Glutamatergic neuron (in vitro differentiated cells): ENCODE results near the gene NRXN3. TPM values are rescaled to one million over a fixed set of nuclear protein-coding genes. Genes with fewer than 3 reads are reported as not detected.

Experiments used
- DNase-seq: peaks from one replicate; pipeline ENCODE4 v3.0.0; 2022
- H3K27ac Mint-ChIP-seq: one replicate; pipeline ENCODE4 v1.8.0; 2020; ENCODE audit warnings: mild to moderate bottlenecking, mixed read lengths, inconsistent platforms; ENCODE audit not compliant: unreplicated experiment
- H3K27me3 Mint-ChIP-seq: one replicate; pipeline ENCODE4 v1.8.0; 2020; ENCODE audit warnings: mild to moderate bottlenecking, moderate library complexity, mixed read lengths, inconsistent platforms; ENCODE audit not compliant: unreplicated experiment
- H3K36me3 Mint-ChIP-seq: one replicate; pipeline ENCODE4 v1.8.0; 2020; ENCODE audit warnings: mild to moderate bottlenecking, mixed read lengths, inconsistent platforms; ENCODE audit not compliant: unreplicated experiment
- H3K4me1 Mint-ChIP-seq: one replicate; pipeline ENCODE4 v1.8.0; 2020; ENCODE audit warnings: mild to moderate bottlenecking, low read depth, mixed read lengths, inconsistent platforms; ENCODE audit not compliant: unreplicated experiment
- H3K4me3 Mint-ChIP-seq: one replicate; pipeline ENCODE4 v1.8.0; 2020; ENCODE audit warnings: mild to moderate bottlenecking, mixed read lengths, inconsistent platforms; ENCODE audit not compliant: unreplicated experiment
- H3K9me3 Mint-ChIP-seq: one replicate; pipeline ENCODE4 v1.8.0; 2020; ENCODE audit warnings: mild to moderate bottlenecking, moderate library complexity, mixed read lengths, inconsistent platforms; ENCODE audit not compliant: unreplicated experiment
- total RNA-seq: library from RNA; stranded (reverse); fragmentation: NEBNext Ultra II Directional; extraction: Animal tissue kit (Norgen Biotek cat#: 25700); gene quantifications from one replicate; pipeline ENCODE4 v1.2.1, GENCODE V29; 2021; ENCODE audit not compliant: unreplicated experiment
- TF ChIP-seq, protein P1 (sequence below): fragments of 200-600 bp; sonication (generic); IDR thresholded peaks from one replicate; pipeline ENCODE4 v1.5.0; 2021; ENCODE audit not compliant: partially characterized antibody, unreplicated experiment

NRXN3 gene
- total RNA-seq, 1 donor from 2014 or later: 1.2 TPM

DNA sequence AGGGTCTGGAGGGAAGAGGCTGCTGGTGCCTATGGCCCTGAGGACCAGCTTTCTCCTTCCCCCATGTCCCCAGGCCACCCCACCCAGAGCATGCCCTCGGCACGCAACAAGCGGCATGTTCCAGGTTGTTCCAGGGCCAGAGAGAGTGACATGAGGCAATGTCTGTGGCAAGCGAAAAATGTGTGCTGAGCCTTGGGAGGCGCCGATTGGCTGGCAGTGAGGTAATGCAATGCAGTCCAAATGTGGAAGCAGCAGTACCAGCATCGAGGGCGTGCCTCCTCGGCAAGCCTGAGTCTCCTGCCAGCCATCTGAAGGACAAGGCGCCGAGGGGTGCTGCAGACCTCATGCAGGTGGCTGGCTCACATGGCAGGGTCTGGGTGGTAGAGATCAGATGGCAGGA lies 423.8 kb downstream of the NRXN3 start:
- Mint-ChIP-seq H3K36me3 (no peaks in the 10 kb centered on the region), H3K4me3 (no peak overlapping the region)
- TF ChIP-seq, protein P1, sequence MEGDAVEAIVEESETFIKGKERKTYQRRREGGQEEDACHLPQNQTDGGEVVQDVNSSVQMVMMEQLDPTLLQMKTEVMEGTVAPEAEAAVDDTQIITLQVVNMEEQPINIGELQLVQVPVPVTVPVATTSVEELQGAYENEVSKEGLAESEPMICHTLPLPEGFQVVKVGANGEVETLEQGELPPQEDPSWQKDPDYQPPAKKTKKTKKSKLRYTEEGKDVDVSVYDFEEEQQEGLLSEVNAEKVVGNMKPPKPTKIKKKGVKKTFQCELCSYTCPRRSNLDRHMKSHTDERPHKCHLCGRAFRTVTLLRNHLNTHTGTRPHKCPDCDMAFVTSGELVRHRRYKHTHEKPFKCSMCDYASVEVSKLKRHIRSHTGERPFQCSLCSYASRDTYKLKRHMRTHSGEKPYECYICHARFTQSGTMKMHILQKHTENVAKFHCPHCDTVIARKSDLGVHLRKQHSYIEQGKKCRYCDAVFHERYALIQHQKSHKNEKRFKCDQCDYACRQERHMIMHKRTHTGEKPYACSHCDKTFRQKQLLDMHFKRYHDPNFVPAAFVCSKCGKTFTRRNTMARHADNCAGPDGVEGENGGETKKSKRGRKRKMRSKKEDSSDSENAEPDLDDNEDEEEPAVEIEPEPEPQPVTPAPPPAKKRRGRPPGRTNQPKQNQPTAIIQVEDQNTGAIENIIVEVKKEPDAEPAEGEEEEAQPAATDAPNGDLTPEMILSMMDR: no peak

DNA sequence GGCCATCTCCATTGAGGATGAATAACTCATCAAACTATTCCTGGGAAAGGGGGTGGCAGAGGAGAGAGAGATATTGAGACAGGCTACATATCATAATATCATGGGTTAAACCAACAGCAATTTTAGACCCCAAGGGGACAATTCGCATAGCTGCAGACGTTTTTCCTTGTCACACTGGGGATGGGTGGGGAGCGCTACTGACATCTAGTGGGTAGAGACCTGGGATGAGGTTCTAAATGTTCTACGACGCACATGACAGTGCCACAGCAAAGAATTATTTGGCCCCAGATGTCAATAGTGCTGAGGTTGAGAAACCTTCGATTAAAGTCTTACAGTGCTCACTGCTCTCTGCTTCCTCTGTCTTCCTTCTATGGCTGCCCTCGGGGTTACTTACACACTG lies 425.6 kb downstream of the NRXN3 start:
- no peaks in the 10 kb centered on the region for H3K36me3 Mint-ChIP-seq
- H3K4me1 Mint-ChIP-seq: no peaks in the 10 kb centered on the region

More for the DNA sequence above, 423.8 kb downstream of the NRXN3 start:
- no peak for DNase-seq
- Mint-ChIP-seq H3K27ac (no peak overlapping the region), H3K4me1 (no peaks in the 10 kb centered on the region), H3K9me3 (peaks cover 3% of the 10 kb centered on the region), H3K27me3 (no peaks in the 10 kb centered on the region)

DNA sequence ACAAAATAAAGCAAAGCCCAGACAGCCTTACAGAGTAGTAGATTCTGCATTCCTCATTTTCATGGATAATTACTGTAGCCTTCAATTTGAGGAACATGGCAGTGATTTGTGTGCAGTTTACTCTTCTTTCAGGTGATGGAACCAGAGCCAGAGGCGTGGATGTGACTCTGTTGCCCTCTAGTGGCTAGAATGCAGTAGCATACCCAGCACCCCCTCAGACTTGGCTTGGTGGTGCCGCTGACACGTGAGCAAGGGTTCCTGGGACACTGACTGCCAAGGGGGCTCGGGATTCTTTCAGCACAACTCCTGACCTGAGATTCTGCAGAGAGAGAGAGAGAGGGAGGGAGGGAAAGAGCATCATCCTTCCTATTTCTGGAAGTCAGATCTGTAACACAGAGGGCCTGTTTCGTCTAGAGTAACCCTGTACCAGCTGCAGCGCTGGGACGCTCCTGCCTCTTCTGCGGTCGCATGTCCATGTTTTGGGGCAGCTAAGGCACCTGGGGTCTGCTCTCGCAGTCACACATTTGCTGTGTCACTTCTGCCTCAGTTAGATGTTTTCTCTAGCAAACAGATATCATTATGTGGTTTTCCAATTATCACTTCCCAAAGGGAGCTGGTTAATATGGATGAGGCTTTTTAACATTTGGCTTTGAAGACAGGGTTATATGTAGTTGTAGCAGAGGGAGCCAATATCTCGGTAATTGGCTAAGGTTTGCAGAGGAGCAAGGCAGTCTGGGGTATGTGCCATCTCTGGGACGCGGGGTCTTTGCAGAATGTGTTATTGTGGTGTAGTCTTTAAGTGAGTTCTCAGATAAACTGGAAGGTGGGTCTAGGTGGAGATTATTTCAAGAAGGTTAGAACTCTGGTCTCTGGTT lies 428.1 kb downstream of the NRXN3 start:
- no peaks in the 10 kb centered on the region for H3K36me3 Mint-ChIP-seq
- H3K27me3 Mint-ChIP-seq: peaks cover 2% of the 10 kb centered on the region
- TF ChIP-seq, protein P1: peak; percentile 93
- H3K27ac Mint-ChIP-seq: no peak overlapping the region
- H3K4me3 Mint-ChIP-seq: no peak overlapping the region
- no peaks in the 10 kb centered on the region for H3K4me1 Mint-ChIP-seq
- peaks cover 5% of the 10 kb centered on the region for H3K9me3 Mint-ChIP-seq
- DNase-seq: peak; percentile 67

More for the DNA sequence above, 425.6 kb downstream of the NRXN3 start:
- Mint-ChIP-seq H3K27me3 (peaks cover 2% of the 10 kb centered on the region), H3K27ac (no peak overlapping the region), H3K9me3 (peaks cover 6% of the 10 kb centered on the region), H3K4me3 (no peak overlapping the region)
- TF ChIP-seq, protein P1: no peak
- DNase-seq: peak; percentile 43

DNA sequence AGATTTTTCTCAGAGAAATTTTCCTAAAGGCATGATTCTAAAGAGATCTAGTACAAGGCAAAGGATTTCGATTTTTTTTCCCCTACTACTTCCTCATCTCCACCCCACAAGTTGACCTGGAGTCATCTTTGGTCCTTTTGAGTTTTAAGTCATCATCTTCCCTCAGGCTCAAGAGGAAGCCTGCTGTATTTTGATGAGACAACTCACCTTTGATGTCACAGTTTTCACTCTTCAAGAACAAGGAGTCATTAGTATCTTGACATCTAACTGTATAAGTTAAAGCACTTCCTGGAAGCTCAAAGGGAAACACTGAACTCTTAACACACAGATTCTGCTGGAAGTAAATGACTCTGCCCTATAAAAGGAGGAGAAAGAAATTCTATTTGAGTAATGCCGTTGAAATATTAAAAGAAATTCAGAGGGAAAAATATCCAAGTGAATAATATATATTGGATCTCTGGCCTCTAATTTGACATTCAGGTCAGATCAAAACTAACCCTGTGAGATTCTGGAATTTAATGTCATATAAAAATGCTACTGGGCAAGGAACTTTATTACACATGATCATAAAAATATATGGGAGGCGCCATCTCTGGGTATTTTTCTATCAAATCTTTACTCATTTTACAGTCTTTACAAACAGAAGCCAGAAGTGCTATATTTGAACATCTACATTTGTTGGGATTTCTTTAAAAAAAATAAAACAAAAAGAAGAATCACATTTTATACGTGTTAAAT lies 435.0 kb downstream of the NRXN3 start:
- TF ChIP-seq, protein P1: no peak
- no peak overlapping the region for H3K27ac Mint-ChIP-seq

More for the DNA sequence above, 435.0 kb downstream of the NRXN3 start:
- peaks cover 2% of the 10 kb centered on the region for H3K9me3 Mint-ChIP-seq
- no peaks in the 10 kb centered on the region for H3K4me1 Mint-ChIP-seq
- H3K27me3 Mint-ChIP-seq: peaks cover 2% of the 10 kb centered on the region
- no peak for DNase-seq
- H3K36me3 Mint-ChIP-seq: no peaks in the 10 kb centered on the region
- no peak overlapping the region for H3K4me3 Mint-ChIP-seq
